Mononuclear cell (primary cell): ENCODE data around the gene KIF1C. TPM values are rescaled to one million over a fixed set of nuclear protein-coding genes. Genes with fewer than 3 reads are reported as not detected.

Experiments
- H3K27me3 ChIP-seq: 2 replicates; pipeline ENCODE4 v1.6.0; 2011; ENCODE audit warnings: low read length, control low read depth; ENCODE audit not compliant: insufficient read depth
- H3K4me1 ChIP-seq: 2 replicates; pipeline ENCODE4 v1.5.1; 2011; ENCODE audit warnings: mild to moderate bottlenecking, low read length, control low read depth; ENCODE audit not compliant: insufficient read depth
- H3K4me3 ChIP-seq: 2 replicates; pipeline ENCODE4 v1.5.1; 2011; ENCODE audit warnings: mild to moderate bottlenecking, low read length, moderate library complexity
- H3K9me3 ChIP-seq: 2 replicates; pipeline ENCODE4 v1.5.1; 2011; ENCODE audit warnings: low read depth, mild to moderate bottlenecking, control low read depth, low read length
- total RNA-seq: library from RNA; depleted of rRNA; stranded (reverse); fragments of >200 nt; gene quantifications from one replicate; pipeline ENCODE4 v1.2.3, GENCODE V29; 2012

KIF1C gene
- total RNA-seq, 1 donor: 8.1 TPM

DNA sequence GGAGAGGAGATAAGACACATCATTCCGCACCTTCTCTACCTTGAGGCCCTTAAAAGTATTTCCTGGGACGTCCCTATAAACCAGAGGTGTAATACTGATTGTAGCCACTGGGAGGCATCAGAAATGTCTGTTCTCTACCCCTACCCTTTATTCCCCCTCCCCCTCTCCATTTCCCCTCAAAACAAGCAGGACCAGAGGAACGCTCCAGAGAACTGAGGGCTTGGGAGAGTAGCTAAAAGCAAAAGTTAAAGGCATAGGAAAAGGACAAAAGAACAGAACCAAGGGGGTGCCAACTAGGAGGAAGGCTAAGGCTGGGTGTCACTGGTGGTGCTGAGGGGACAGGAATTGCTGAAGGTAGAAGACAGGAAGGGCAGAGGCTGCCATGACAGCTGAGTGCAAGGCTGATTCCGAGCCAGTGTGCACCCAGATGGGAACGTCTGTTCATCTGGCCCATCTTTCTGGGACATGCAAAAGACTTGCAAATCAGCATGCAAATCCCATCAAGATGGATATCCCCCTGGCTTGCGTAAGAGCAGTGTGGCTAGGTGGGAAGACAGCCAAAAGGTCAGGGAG, 17.0 kb upstream of the KIF1C start:
- Histone ChIP-seq H3K9me3 (no peaks in the 10 kb centered on the region), H3K27me3 (no peaks in the 10 kb centered on the region), H3K4me1 (peaks cover 55% of the 10 kb centered on the region), H3K4me3 (no peak overlapping the region)

DNA sequence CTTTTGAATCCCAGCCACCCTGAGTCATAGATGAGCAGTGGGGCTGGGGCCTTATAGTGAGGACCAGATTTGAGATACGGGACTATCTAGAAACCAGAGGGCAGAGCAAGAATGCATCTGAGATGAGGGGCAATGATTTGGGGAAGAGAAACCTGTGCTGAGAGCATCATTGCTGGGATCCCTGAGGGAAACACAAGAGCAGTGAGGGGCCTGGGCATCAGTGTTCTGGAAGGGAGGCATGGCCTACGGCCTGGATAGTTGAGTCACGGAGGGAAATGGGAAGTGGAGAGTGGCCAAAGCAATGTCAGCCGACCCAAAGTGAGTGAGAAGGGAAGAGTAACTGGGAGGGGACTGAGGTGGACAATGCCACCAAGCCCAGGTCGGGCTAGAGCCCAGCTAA, 15.4 kb upstream of the KIF1C start:
- peaks cover 68% of the 10 kb centered on the region for H3K4me1 ChIP-seq
- H3K4me3 ChIP-seq: no peak overlapping the region
- H3K9me3 ChIP-seq: no peaks in the 10 kb centered on the region
- H3K27me3 ChIP-seq: no peaks in the 10 kb centered on the region

DNA sequence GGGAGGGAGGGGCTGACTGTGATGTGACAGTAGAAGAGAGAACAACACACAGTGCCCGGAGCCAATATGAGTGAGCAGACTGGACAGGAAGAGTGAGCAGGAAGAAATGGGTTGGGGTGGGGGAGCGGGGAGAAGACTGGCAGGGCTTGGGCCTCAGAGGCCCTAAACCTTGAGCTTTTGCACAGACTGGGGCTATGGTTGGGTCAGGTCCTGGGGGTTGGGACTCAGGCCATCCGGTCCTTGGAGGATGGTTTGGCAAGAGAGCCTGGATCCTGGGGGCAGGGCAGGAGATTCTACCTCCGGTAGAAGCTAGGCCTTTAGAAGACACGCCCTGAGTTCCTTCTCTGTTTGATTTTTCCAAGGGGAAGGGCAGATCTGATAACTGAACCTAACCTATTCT, 11.3 kb upstream of the KIF1C start:
- Histone ChIP-seq H3K4me3 (peak overlapping the region; percentile 88), H3K9me3 (no peaks in the 10 kb centered on the region), H3K4me1 (peaks cover 45% of the 10 kb centered on the region), H3K27me3 (no peaks in the 10 kb centered on the region)

DNA sequence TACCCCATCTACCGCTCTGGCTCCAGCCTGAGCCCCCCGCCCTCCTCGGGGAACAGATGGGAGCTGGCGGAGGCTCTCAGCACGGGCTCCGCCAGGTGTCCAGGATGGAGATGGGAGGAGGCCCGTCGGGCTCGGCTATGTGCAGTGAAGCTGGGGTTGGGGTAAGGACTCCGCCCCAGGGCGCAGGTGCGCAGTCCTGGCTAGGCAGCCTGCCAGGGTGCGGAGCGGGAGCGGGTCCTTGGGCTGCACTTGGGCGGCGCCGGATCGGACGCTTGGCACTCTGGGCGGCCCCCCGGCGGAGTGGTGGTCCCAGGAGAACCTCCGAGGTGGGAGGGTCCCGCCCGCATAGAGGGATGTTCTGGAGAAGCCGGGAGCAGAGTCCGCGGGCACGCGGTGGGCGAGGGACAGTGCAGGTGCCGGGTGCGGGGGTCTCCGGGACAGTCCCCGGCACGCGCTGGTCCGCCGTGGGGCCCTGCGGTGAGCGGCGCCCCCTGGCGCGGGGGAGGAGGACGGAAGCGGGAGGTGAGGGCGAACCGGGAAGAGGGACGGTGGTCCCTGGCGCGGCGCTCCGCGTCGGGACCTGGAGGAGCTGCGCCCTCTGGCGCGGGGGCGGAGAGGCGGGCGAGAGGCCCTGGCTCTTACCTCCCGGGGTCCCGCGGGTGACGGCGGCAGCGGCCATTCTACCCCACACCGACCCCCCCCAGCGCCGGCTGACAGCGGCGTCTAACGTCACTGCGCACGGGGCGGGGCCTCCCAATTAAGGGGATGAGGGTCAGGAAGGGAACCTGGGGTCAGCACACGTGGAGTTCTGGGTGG, 10.6 kb upstream of the KIF1C start, which contains the start of gene CAMTA2:
Gene CAMTA2 (minus strand): TSS at position 725 of the 816 bp plus-strand sequence. CDS start 1,453 bp downstream, outside the sequence.
- peaks cover 38% of the 10 kb centered on the region for H3K4me1 ChIP-seq
- no peaks in the 10 kb centered on the region for H3K27me3 ChIP-seq
- H3K4me3 ChIP-seq: peak within 1 kb of the TSS; percentile 88
- no peaks in the 10 kb centered on the region for H3K9me3 ChIP-seq

DNA sequence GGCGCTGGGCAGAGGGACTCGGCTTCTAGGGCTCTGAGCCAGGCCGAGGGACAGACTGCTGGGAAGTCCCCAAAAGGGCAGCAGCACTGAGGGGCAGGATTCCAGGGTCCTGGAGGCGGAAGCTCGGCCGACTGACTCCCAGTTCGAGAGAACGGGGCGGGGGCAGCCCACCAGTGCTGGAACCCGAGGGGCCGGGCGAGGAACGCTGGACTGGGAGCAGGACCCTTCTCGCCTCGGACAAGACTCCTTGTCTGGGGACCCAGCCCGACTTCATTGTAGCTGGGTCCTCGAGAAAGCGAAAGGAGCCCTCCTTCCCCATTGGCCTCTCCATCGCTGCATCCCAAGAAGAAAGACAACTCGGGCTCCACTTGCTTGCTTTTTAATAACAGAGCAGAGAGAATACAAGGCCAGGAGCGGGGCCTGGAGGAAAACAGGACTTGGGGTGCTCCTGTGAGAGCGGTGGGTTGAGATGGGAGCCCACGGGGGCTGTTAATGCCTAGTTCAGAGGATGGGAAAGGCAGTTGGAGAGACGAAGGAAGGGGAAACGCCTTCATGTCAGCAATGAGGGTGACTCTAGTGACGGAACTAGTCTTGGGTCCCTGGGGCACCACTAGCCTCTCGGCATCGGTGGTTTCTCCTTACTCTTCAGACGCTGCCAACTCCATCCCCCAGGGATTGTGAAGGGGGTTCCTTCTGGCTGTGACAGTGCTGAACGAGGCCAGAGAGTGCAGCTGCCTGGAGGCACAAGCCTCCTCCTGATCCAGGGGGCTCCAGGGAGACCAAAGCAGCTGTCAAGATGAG, 9.8 kb upstream of the KIF1C start:
- Histone ChIP-seq H3K27me3 (no peaks in the 10 kb centered on the region), H3K4me3 (peak overlapping the region; percentile 88), H3K9me3 (no peaks in the 10 kb centered on the region), H3K4me1 (peaks cover 31% of the 10 kb centered on the region)

DNA sequence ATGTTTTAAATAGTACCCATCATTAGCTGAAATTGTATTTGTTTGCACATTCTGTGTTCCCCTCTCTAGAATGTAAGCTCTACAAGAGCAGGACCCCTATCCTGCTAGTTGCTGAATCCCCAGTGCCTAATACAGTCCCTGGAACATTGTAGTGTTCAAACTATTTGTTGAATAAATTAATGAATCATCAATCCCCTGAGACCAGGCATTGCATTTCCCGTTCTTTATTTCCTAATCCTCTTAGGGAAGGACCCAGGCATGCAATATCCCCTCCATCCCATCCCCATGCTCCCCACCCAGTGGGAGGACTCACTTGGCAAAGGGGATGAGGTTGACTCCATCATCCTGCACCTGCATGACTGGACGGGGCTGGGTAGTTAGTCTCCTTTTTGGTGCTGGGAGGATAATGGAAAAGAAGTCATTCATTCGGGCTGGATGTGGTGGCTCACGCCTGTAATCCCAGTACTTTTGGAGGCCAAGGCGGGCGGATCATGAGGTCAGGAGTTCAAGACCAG, 3.6 kb upstream of the KIF1C start:
- peaks cover 19% of the 10 kb centered on the region for H3K4me1 ChIP-seq
- H3K27me3 ChIP-seq: no peaks in the 10 kb centered on the region
- H3K9me3 ChIP-seq: no peaks in the 10 kb centered on the region
- no peak overlapping the region for H3K4me3 ChIP-seq

DNA sequence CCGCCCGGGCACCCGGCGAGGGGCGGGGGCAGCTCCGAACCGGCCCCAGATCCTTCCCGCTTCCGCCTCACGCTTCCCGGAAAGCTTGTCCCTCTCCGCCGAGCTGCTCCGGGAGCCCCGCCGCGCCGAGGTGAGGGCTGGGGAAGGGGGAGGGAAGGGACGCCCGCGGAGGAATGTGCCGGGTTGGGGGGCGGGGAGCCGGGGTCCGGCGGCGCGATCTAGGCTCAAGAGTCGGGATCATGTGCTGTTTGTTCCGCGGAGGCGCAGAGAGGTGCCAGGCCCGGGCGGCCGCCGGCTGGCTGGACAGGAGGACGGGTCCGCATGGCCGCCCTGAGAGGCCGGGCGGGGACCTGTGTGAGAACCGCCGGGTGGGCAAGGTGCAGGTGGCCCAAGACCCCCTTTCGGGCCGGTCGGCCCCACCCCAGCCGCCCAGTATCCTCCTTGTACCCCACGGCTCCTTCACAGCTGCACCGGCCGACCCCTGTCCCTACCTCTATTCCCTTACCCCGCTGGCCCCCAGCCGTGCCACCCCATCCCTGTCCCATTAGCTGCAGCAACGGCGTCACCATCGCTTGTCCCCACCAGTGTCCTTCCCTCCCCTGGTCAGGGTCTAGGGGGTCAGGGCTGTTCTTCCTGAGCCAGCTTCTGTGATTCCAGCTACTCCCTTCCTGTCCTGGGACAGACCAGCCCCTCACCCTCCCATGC, 429 bp downstream of the KIF1C start:
- H3K9me3 ChIP-seq: no peaks in the 10 kb centered on the region
- H3K4me1 ChIP-seq: peaks cover 22% of the 10 kb centered on the region
- peak overlapping the region; percentile 54 for H3K4me3 ChIP-seq
- H3K27me3 ChIP-seq: no peaks in the 10 kb centered on the region

DNA sequence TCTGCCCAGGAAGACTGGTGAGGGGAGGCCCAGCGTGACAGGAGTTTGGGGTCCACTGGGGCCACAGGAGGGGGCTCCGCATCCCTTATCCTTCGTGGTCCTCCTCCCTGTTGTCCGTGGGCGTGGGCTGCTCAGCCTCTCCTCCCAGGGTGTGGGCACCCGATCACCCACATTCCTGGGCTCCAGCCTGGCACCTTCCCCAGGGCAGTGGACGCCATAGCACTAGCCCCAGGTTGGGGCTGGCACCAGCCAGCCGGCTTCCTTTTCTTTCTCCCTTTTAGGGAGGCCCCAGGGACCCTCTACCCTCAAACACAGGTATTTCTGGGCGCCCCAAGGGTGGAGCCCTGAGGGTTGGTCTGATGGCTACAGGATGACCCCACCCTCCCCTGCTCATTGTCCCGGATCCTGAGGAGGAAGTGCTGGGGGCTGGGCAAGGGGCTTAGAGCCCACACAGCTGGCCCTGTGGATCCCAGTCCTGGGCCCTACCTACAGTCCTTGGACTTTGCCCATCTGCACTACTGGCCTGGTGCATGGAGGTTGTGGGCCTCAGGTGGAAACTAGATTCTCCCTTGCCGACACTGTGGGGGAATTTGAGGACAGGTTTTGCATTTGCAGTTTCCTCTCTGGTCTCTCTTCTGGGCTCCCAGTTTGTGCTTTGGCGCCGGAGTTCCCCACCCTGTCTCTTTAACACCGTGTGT, 1.1 kb downstream of the KIF1C start:
- peak overlapping the region; percentile 54 for H3K4me3 ChIP-seq
- H3K9me3 ChIP-seq: no peaks in the 10 kb centered on the region
- no peaks in the 10 kb centered on the region for H3K27me3 ChIP-seq
- peaks cover 22% of the 10 kb centered on the region for H3K4me1 ChIP-seq

DNA sequence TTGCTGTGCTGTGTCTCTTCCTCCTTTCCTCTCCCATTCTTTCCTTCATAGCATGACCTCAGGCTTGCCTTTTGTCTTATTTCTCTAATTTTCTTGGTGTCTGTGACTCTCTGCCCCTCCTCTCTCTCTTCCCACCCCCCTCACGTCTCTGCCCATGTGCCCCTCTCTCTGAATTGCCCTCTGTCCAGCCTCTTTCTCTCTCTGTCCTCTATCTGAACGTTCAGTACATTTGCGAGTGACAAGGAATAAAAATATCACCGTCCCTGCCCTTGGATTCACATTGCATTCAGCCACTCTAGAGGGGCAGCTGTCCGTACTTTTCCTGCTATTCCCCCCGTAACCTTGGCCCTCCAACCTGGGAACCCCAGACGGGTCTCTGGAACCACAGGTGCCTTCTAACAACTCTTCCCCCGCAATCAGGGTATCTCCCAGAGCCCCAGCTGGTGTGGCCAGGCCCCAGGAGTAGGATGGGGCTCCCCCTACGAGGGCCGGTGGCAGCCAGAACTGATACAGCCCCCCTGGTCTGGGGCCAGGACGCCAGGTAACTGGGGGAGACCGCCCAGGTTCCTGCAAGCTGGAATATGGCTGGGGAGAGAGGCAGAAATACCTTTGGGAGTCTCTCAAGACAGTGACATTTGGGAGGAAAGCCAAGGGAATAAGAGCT, 1.8 kb downstream of the KIF1C start:
- H3K4me3 ChIP-seq: no peak overlapping the region
- H3K27me3 ChIP-seq: no peaks in the 10 kb centered on the region
- H3K9me3 ChIP-seq: no peaks in the 10 kb centered on the region
- peaks cover 22% of the 10 kb centered on the region for H3K4me1 ChIP-seq

DNA sequence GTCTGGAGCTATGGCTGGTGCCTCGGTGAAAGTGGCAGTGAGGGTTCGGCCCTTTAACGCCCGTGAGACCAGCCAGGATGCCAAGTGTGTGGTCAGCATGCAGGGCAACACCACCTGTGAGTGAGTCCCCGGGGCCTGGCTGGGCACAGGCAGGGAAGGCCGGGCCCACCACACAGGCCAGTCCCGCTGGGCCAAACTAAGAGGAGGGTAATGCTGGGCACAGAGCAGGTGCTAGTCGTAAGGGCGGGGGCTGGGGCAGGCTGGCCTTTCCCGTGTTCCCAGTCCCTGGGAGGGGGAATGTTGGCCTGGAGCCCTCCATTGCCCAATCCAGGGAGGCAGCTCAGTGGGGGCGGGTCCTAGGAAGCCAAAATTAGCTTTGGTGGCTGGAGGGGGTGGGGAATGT, 2.5 kb downstream of the KIF1C start:
- Histone ChIP-seq H3K4me3 (no peak overlapping the region), H3K4me1 (peaks cover 22% of the 10 kb centered on the region), H3K9me3 (no peaks in the 10 kb centered on the region), H3K27me3 (no peaks in the 10 kb centered on the region)

DNA sequence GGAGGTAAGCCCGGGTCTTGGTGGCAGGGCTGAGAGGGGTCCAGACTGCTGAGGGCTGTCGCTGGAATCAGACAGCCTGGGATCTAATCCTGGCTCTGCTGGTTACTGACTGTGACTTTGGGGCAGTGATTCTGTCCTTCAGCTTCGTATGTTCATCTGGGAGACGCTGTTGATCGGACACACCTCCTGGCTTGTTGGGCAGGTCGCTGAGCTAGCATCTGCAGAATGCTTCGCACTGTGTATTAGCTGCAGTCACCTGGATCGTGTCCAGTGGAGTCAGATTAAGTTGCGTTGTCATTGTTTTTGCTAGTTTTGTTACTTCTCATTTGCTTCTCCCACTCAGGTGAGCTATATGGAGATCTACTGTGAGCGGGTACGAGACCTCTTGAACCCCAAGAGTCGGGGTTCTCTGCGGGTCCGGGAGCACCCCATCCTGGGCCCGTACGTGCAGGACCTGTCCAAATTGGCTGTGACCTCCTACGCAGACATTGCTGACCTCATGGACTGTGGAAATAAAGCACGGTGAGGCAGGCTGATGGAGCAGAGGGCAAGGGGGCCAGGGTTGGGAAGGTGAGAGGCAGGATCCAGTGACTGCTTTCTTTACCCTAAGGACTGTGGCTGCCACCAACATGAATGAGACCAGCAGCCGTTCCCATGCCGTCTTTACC, 4.5 kb downstream of the KIF1C start:
- Histone ChIP-seq H3K4me3 (no peak overlapping the region), H3K4me1 (peaks cover 15% of the 10 kb centered on the region), H3K27me3 (no peaks in the 10 kb centered on the region), H3K9me3 (no peaks in the 10 kb centered on the region)

DNA sequence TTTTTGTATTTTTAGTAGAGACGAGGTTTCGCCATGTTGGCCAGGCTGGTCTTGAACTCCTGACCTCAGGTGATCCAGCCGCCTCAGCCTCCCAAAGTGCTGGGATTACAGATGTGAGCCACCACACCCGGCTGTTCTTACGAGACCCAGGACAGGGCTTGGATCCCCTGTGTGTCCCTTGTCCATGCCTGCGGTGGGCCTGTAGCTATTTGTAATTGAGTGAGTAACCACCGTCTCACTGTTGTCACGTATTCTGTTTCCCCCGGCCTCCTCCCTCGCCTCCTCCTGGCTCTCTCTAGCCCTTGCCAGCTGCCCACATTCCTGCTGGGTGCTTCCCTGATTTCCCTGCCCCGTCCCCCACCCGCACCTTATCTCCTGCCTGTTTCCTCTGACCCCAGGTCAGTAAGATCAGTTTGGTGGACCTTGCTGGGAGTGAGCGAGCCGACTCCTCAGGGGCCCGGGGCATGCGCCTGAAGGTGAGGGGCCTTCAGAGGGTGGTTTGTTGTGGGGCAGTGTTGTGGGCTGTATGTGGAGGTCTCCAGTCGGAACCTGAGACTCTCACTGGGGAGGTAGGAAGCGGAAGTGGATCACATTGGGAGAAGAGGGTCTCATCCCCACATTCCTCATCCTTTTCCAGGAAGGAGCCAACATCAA, 5.6 kb downstream of the KIF1C start:
- Histone ChIP-seq H3K27me3 (no peaks in the 10 kb centered on the region), H3K4me1 (peaks cover 12% of the 10 kb centered on the region), H3K4me3 (no peak overlapping the region), H3K9me3 (no peaks in the 10 kb centered on the region)

DNA sequence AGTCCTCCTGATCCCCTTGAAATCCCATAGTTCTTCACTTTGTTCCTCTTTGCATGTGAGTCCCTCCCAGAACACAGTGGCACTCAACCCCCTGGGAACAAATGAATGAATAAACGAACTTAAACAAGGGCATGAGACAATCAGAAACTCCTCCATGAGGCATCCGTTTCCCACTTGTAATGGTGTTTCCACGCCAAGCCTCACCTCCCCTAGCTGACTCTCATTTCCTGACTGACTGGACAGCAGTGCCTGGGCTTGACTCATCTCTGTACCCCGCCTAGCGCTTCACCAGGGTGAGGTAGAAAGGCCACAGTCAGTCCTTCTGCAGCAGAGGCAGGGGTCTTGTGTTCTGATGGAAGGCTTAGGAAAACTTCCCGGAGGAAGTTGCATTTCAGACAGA, 14.2 kb downstream of the KIF1C start:
- Histone ChIP-seq H3K4me3 (no peak overlapping the region), H3K9me3 (no peaks in the 10 kb centered on the region), H3K27me3 (no peaks in the 10 kb centered on the region), H3K4me1 (peaks cover 7% of the 10 kb centered on the region)
